HepG2 (cell line): Measurements from ENCODE around the gene KIAA0319L. TPM values are rescaled to one million over a fixed set of nuclear protein-coding genes. Genes with fewer than 3 reads are reported as not detected.

Source experiments
- CHD4 ChIP-seq: fragments of 200-600 bp; sonication (generic); IDR thresholded peaks from 2 replicates; pipeline ENCODE4 v1.7.0; 2017; ENCODE audit warnings: mild to moderate bottlenecking, low read length, borderline replicate concordance
- FOXK1 ChIP-seq: sonication (generic); formaldehyde crosslinking; IDR thresholded peaks from 2 replicates; pipeline ENCODE4 v1.4.0; 2020; ENCODE audit warnings: low read depth, missing genetic modification reagents, borderline replicate concordance
- HDAC1 ChIP-seq: sonication (generic); formaldehyde crosslinking; IDR thresholded peaks from 2 replicates; pipeline ENCODE4 v1.5.1; 2020; ENCODE audit warnings: mild to moderate bottlenecking, missing genetic modification reagents
- HNRNPUL1 ChIP-seq: fragments of 200-400 bp; formaldehyde crosslinking; IDR thresholded peaks from 2 replicates; pipeline ENCODE4 v1.6.1; 2017; ENCODE audit warnings: low read depth, mild to moderate bottlenecking, low read length, moderate library complexity
- KAT7 ChIP-seq: IDR thresholded peaks from 2 replicates; pipeline ENCODE4 v1.6.1; 2018; ENCODE audit warnings: borderline replicate concordance, missing compliant biosample characterization
- NR2F2 ChIP-seq: IDR thresholded peaks from 2 replicates; pipeline ENCODE4 v1.6.1; 2012; ENCODE audit warnings: low read depth, inconsistent platforms, borderline replicate concordance
- SRSF1 ChIP-seq: fragments of 200-400 bp; formaldehyde crosslinking; optimal IDR thresholded peaks from 2 replicates; pipeline ENCODE3; 2017; ENCODE audit warnings: mild to moderate bottlenecking, low read depth, low read length, moderate library complexity
- TBP ChIP-seq: sonication (generic); formaldehyde crosslinking; IDR thresholded peaks from 2 replicates; pipeline ENCODE4 v1.5.0; 2020; ENCODE audit warnings: missing genetic modification reagents
- YY1 ChIP-seq: IDR thresholded peaks from 2 replicates; pipeline ENCODE4 v1.6.1; 2011; ENCODE audit warnings: low read length, low read depth, moderate library complexity, mild to moderate bottlenecking; ENCODE audit not compliant: insufficient read depth, insufficient replicate concordance
- ZNF225 ChIP-seq: sonication (generic); formaldehyde crosslinking; IDR thresholded peaks from 2 replicates; pipeline ENCODE4 v1.4.0; 2020; ENCODE audit warnings: mild to moderate bottlenecking, missing genetic modification reagents
- ZNF329 ChIP-seq: sonication (generic); formaldehyde crosslinking; IDR thresholded peaks from 2 replicates; pipeline ENCODE4 v1.9.0; 2021; ENCODE audit warnings: low read depth, mild to moderate bottlenecking, missing genetic modification reagents
- ZNF629 ChIP-seq: sonication (generic); formaldehyde crosslinking; conservative IDR thresholded peaks from 2 replicates; pipeline ENCODE4 v1.5.0; 2020; ENCODE audit warnings: missing genetic modification reagents
- ZNF709 ChIP-seq: sonication (generic); formaldehyde crosslinking; IDR thresholded peaks from 2 replicates; pipeline ENCODE4 v1.5.0; 2020; ENCODE audit warnings: mild to moderate bottlenecking, missing genetic modification reagents
- ZNF747 ChIP-seq: sonication (generic); formaldehyde crosslinking; IDR thresholded peaks from 2 replicates; pipeline ENCODE4 v1.8.1; 2023; ENCODE audit warnings: missing genetic modification reagents, mild to moderate bottlenecking, borderline replicate concordance
- ZNF749 ChIP-seq: sonication (generic); formaldehyde crosslinking; IDR thresholded peaks from 2 replicates; pipeline ENCODE4 v1.8.0; 2022; ENCODE audit warnings: mild to moderate bottlenecking, missing genetic modification reagents, moderate library complexity, borderline replicate concordance
- ZNF776 ChIP-seq: sonication (generic); formaldehyde crosslinking; IDR thresholded peaks from 2 replicates; pipeline ENCODE4 v1.4.0; 2020; ENCODE audit warnings: mild to moderate bottlenecking, missing genetic modification reagents
- polyA plus RNA-seq, 8 experiments: library from polyadenylated mRNA; depleted of rRNA in 3 of 8; stranded (reverse) in 7 of 8; unstranded in 1 of 8; fragments of >200 nt; fragmentation: Illumina TruSeq in 4 of 8; extraction: Trizol in 4 of 8; gene quantifications; 2 replicates each; pipeline versions ENCODE4 v1.2.1 to v1.2.3, GENCODE V29; 2011 to 2016; ENCODE audit warnings: low read depth in 4 of 8, missing spikeins in 1 of 8, mixed read lengths in 1 of 8; ENCODE audit not compliant: insufficient read depth in 1 of 8
- total RNA-seq, 5 experiments: library from RNA; depleted of rRNA; stranded (reverse); fragments of >200 nt; fragmentation: Illumina TruSeq; extraction: Trizol; gene quantifications; 2 replicates each; pipeline ENCODE4 v1.2.3, GENCODE V29; 2016; ENCODE audit warnings: low read depth in 1 of 5
- TF ChIP-seq, protein P1 (sequence below): IDR thresholded peaks from 2 replicates; pipeline ENCODE4 v1.6.1; 2016; ENCODE audit warnings: missing genetic modification reagents, missing compliant biosample characterization
- TF ChIP-seq, protein P2 (sequence below): sonication (generic); formaldehyde crosslinking; IDR thresholded peaks from 2 replicates; pipeline ENCODE4 v1.5.0; 2020; ENCODE audit warnings: missing genetic modification reagents
- TF ChIP-seq, protein P3 (sequence below): sonication (generic); formaldehyde crosslinking; IDR thresholded peaks from 2 replicates; pipeline ENCODE4 v1.4.0; 2020; ENCODE audit warnings: missing genetic modification reagents, borderline replicate concordance
- TF ChIP-seq, protein P4 (sequence below): sonication (generic); formaldehyde crosslinking; IDR thresholded peaks from 2 replicates; pipeline ENCODE4 v1.4.0; 2020; ENCODE audit warnings: missing genetic modification reagents
- TF ChIP-seq, protein P5 (sequence below): sonication (generic); formaldehyde crosslinking; IDR thresholded peaks from 2 replicates; pipeline ENCODE4 v1.4.0; 2020; ENCODE audit warnings: mild to moderate bottlenecking, missing genetic modification reagents

Gene KIAA0319L
- total and polyA plus RNA-seq, 2 of the 13 experiments (the other 11 are each of a cell fraction or from before 2014, with no cell fraction given), result 33.4 to 82.6 TPM

DNA sequence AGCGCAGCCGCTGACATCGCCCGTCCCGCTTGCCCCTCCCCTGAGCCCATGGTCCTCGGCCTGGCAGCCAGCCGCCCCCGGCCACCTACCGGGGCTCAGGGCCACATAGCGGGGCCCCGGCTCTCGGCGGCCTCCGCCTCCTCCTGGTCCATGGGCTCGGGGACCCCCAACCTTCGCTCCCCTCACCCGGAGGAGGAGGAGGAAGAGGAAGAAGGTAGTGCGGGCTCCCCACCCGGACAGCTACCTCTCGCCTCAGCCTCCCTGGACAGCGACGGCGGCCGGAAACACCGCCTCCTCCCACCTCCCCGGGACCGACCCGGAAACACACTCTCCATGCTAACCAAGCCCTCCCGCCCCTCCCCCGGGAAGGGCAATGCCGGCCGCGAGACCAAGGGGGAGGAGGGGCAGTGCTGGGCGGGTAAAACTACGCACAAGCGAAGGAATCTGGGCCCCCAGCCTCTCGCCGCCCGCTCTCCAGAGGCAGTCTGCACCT lies at the start of gene KIAA0319L (continued):
- 0 out of 2 replicates have a peak, but pooled peaks have one; percentile 11 for TF ChIP-seq ZNF329
- TF ChIP-seq FOXK1, result no peak
- peak; percentile 62; the same call in 1 of the 2 replicates for TF ChIP-seq HDAC1 (CRISPR knock-in tag)
- 0 out of 2 replicates have a peak, but pooled peaks have one; percentile 5 for TF ChIP-seq HNRNPUL1
- TF ChIP-seq YY1, result no peak
- TF ChIP-seq, protein P1, sequence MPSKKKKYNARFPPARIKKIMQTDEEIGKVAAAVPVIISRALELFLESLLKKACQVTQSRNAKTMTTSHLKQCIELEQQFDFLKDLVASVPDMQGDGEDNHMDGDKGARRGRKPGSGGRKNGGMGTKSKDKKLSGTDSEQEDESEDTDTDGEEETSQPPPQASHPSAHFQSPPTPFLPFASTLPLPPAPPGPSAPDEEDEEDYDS, result peak; percentile 57; the same call in 1 of the 2 replicates
- no peak for TF ChIP-seq TBP (CRISPR knock-in tag)
- TF ChIP-seq ZNF747 (CRISPR knock-in tag), result no peak; the same call in 1 of the 2 replicates
- no peak for TF ChIP-seq ZNF225 (CRISPR knock-in tag)
- TF ChIP-seq ZNF629 (CRISPR knock-in tag), result no peak
- TF ChIP-seq KAT7 (CRISPR knock-in tag), result 0 out of 2 replicates have a peak, but pooled peaks have one; percentile 22
- TF ChIP-seq, protein P2, sequence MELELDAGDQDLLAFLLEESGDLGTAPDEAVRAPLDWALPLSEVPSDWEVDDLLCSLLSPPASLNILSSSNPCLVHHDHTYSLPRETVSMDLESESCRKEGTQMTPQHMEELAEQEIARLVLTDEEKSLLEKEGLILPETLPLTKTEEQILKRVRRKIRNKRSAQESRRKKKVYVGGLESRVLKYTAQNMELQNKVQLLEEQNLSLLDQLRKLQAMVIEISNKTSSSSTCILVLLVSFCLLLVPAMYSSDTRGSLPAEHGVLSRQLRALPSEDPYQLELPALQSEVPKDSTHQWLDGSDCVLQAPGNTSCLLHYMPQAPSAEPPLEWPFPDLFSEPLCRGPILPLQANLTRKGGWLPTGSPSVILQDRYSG (CRISPR knock-in tag), result no peak
- TF ChIP-seq, protein P3, sequence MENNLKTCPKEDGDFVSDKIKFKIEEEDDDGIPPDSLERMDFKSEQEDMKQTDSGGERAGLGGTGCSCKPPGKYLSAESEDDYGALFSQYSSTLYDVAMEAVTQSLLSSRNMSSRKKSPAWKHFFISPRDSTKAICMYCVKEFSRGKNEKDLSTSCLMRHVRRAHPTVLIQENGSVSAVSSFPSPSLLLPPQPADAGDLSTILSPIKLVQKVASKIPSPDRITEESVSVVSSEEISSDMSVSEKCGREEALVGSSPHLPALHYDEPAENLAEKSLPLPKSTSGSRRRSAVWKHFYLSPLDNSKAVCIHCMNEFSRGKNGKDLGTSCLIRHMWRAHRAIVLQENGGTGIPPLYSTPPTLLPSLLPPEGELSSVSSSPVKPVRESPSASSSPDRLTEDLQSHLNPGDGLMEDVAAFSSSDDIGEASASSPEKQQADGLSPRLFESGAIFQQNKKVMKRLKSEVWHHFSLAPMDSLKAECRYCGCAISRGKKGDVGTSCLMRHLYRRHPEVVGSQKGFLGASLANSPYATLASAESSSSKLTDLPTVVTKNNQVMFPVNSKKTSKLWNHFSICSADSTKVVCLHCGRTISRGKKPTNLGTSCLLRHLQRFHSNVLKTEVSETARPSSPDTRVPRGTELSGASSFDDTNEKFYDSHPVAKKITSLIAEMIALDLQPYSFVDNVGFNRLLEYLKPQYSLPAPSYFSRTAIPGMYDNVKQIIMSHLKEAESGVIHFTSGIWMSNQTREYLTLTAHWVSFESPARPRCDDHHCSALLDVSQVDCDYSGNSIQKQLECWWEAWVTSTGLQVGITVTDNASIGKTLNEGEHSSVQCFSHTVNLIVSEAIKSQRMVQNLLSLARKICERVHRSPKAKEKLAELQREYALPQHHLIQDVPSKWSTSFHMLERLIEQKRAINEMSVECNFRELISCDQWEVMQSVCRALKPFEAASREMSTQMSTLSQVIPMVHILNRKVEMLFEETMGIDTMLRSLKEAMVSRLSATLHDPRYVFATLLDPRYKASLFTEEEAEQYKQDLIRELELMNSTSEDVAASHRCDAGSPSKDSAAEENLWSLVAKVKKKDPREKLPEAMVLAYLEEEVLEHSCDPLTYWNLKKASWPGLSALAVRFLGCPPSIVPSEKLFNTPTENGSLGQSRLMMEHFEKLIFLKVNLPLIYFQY (CRISPR knock-in tag), result peak; percentile 39; the same call in 1 of the 2 replicates
- peak; percentile 59; the same call in 1 of the 2 replicates for TF ChIP-seq ZNF709 (CRISPR knock-in tag)
- no peak; the same call in 1 of the 2 replicates for TF ChIP-seq NR2F2
- TF ChIP-seq CHD4, result no peak
- TF ChIP-seq, protein P4, sequence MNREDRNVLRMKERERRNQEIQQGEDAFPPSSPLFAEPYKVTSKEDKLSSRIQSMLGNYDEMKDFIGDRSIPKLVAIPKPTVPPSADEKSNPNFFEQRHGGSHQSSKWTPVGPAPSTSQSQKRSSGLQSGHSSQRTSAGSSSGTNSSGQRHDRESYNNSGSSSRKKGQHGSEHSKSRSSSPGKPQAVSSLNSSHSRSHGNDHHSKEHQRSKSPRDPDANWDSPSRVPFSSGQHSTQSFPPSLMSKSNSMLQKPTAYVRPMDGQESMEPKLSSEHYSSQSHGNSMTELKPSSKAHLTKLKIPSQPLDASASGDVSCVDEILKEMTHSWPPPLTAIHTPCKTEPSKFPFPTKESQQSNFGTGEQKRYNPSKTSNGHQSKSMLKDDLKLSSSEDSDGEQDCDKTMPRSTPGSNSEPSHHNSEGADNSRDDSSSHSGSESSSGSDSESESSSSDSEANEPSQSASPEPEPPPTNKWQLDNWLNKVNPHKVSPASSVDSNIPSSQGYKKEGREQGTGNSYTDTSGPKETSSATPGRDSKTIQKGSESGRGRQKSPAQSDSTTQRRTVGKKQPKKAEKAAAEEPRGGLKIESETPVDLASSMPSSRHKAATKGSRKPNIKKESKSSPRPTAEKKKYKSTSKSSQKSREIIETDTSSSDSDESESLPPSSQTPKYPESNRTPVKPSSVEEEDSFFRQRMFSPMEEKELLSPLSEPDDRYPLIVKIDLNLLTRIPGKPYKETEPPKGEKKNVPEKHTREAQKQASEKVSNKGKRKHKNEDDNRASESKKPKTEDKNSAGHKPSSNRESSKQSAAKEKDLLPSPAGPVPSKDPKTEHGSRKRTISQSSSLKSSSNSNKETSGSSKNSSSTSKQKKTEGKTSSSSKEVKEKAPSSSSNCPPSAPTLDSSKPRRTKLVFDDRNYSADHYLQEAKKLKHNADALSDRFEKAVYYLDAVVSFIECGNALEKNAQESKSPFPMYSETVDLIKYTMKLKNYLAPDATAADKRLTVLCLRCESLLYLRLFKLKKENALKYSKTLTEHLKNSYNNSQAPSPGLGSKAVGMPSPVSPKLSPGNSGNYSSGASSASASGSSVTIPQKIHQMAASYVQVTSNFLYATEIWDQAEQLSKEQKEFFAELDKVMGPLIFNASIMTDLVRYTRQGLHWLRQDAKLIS (CRISPR knock-in tag), result no peak
- peak; percentile 59 for TF ChIP-seq SRSF1
- TF ChIP-seq ZNF749 (CRISPR knock-in tag), result no peak
- TF ChIP-seq, protein P5, sequence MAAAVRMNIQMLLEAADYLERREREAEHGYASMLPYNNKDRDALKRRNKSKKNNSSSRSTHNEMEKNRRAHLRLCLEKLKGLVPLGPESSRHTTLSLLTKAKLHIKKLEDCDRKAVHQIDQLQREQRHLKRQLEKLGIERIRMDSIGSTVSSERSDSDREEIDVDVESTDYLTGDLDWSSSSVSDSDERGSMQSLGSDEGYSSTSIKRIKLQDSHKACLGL (CRISPR knock-in tag), result peak; percentile 58; the same call in 1 of the 2 replicates
- TF ChIP-seq ZNF776, result peak; percentile 31
